Colon (tissue), 2 donors: ENCODE results near the gene PRDM16.

Experiments
- FAIRE-seq: peaks from 2 replicates; lab custom pipeline; 2012; peaks lifted over from hg19 to GRCh38; lab: Jason Lieb, UNC
- donor health status: control.
- donor health status: control.

The PRDM16 gene

GRCh38 chr1:3183813-3184212, 114.8 kb downstream of the PRDM16 start:
- no peak for FAIRE-seq

GRCh38 chr1:3184666-3185065, 115.7 kb downstream of the PRDM16 start:
- FAIRE-seq: no peak

DNA sequence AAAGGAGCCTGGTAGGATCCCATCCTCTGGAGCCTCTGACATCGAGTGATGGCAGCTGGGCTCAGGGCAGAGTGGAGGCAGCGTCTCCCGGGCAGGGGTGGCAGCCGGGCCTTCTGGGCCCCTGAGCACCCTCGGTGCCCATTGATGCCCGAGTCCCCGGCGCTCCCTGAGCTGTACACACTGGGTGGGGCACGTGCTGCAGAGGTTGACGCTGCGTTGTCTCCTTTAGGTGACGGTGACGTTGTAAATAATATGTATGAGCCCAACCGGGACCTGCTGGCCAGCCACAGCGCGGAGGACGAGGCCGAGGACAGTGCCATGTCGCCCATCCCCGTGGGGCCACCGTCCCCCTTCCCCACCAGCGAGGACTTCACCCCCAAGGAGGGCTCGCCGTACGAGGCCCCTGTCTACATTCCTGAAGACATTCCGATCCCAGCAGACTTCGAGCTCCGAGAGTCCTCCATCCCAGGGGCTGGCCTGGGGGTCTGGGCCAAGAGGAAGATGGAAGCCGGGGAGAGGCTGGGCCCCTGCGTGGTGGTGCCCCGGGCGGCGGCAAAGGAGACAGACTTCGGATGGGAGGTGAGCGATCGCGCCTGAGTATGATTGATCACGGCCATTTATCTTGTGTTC, 117.0 kb downstream of the PRDM16 start:
- no peak for FAIRE-seq

DNA sequence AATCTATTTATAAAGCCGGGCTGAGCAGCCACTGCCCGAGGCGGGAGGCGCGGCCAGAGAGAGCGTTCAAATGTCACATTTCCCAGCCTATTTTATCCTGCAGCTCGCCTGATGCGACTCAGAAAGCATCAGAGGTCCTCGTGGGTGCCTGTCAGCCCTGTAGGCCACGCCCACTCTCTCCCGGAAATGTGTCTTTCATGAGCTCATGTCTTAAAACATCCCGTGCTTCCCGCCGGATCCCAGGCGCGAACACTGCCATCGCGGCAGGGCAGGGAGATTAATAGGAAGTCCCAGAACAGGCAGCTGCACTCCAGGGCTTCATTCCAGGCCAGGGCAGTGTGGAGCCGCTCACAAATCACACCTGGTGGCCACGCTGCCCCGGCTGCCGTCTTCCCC, 117.5 kb downstream of the PRDM16 start:
- FAIRE-seq: no peak

- no peak for FAIRE-seq
These were observed 118.6 kb downstream of the PRDM16 start for GRCh38 chr1:3187415-3188149.

- no peak for FAIRE-seq
These were observed 119.4 kb downstream of the PRDM16 start for GRCh38 chr1:3188150-3188971.

DNA sequence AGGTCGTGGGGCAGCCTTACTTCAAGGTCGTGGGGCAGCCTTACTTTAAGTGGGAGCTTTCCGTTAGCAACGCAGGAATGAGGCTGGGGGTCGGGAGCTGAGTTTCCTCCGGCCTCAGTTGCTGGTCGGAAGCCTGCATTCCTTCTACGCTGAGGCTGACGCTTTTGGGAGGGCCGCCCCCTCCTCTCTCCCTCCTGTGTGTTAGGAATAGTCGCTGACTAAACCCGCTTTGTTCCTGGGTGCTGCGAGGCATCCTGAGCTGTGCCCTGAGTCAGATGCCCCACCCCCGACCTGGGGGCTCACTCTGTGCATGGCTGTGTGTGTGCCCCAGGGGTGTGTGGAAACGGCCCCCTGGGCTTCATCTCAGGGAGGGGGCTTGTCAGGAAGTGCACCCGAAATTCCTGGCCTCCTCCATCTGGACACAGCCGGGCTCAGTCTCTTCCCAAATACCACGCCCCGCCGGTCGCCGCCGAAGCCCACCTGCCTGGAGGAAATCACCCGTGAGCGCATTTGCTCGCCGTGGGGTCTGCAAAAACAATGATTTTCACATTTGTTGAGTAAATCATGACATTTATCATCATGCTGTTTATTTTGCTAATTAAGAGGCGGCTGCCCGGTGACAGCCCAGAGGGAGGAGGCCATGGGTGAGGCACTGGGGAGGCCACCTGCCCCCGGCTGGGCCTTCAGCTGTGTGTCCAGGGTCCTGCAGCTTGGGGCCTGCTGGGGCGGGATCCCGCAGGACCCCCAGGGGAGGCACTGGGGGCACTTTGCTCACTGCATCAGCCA, 121.4 kb downstream of the PRDM16 start:
- no peak for FAIRE-seq

GRCh38 chr1:3192361-3192760, 123.4 kb downstream of the PRDM16 start:
- no peak for FAIRE-seq

DNA sequence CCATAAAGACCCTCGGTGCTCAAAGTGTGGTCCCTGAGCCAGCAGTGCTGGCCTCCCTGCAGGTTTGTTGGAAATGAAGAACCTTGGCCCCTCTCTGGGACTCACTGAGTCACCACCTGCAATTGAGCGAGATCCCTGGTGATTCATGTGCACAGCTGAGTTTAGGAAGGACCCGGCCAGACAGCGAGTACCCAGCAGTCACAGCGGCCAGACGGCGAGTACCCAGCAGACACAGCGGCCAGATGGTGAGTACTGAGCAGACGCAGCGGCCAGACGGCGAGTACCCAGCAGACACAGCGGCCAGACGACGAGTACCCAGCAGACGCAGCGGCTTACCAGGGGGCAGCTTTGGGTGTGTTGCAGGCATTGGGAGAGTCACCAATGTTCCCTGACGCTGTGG, 123.8 kb downstream of the PRDM16 start:
- no peak for FAIRE-seq

GRCh38 chr1:3193811-3194210, 124.8 kb downstream of the PRDM16 start:
- no peak for FAIRE-seq

DNA sequence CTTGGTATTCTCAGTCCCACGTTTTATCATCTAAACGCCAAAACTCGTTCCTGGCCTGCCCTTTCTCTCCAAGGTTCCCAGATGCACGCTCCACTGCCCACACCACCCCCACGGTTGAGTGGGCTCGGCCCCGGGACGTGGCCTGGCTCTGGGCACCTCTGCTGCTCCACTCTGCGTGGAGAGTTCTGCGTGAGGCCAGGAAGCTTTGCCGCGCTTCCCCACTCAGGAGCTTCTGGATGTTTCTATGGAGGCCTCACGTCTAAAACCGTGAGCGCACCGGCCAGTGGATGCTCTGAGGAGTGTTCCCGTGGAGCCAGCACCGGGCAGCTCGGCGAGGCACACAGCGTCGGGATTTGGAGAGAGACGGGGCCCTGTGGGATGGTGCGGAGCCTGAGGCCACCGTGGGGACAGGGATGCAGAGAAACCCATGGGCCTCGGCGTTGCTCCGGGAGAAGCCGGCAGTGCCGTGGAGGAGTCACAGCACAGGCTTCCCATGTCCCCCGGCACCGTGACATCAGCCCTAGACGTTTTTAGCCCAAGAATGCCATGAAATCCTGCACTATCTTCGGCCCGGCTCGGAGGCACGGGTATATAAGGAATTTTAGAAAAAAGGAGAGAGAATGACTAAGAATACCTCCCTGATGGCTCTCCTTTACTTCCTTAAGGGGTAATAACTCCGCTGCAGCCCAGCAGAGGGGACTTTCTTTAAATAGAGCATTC, 125.9 kb downstream of the PRDM16 start:
- no peak for FAIRE-seq

- FAIRE-seq: no peak
These were observed 126.4 kb downstream of the PRDM16 start for GRCh38 chr1:3195480-3195815.

- no peak for FAIRE-seq
These were observed 127.0 kb downstream of the PRDM16 start for GRCh38 chr1:3195966-3196515.

- no peak for FAIRE-seq
These were observed 127.7 kb downstream of the PRDM16 start for GRCh38 chr1:3196577-3197245.

DNA sequence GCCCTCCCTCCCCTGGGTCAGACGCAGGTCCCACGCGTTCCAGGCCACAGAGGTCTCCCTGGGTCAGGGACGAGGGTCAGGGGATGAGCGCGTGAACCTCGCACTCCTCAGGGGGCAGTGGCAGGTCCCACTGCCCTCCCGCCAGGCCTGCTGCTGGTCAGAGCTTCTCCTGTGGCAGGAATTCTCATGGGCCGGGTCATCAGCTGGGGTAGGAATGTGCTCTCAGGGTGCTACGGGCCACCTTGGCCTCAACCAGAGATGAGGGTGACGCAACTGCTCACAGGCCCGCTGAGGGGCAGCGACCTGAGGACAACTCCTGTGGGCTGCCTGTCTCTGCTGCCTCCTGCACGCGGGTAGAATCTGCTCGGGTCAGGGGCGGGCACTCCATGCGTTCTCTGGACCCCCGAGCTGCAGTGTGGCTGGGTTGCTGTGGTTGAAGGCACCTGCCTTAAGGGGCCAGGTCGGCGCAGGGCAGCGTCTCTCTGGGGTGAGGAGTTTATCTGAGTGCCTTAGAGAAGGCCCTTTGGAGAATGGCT, 128.8 kb downstream of the PRDM16 start:
- FAIRE-seq: no peak

DNA sequence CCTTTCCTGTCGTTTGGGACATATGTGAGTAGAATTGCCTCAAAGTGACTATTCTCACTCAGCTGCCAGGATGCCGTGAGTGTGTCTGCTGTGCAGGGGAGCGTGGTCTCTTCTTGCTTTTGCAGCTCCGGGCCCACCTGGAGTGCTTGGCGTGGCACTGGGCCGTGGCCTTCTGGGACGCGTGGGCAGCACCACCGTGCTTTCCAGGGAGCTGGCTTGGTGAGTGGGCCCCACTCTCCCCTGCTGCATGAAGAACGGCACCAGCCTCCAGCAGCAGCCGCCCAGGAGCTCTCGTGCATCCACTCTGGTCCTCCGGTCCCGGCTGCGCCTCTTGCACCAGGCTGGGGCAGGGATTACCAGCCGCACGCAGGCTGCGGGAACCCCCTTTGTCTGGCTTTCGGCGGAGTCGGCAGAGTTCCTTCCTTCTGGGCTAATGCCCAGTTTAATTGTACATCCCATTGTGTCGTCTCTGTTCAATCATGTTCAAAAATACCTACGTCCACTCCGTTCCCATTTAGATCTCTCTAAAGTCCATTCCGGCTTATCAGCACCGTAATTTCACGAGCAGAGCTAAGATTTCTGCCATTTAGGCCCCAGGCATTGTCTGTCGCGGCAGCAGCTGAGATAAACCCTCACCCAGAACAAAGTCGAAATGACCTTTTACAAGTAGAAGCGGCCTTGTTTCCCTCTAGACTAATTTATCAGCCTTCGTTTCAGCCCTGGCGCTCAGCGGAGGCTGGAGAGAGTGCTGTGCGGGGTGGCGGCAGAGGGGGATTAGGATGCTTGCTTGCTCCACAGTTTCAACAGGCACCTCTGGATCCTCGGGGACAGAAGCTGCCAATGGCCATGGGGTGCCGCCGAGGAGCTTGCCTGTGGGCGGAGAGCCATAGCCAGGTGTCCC, 129.6 kb downstream of the PRDM16 start:
- FAIRE-seq: no peak

DNA sequence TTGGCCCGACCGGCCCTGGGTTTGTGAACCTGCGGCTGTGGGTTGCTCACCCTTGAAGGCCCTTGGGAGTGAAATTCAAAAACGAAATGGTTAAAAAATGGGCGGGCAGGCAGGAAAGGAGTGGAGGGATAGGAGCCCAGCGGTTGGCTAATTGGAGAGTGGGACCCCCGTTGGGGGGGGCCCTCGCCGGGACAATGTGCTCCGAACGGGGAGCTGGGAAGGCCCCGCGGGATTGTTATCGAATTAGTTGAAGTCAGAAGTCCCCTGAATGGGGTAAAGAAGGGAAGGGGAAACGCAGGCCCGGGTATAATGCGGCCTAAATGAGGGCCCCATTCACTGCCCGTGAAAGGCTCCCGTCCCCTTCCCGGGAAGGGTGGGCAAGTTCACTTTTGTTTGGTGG, 135.7 kb downstream of the PRDM16 start:
- FAIRE-seq: no peak

GRCh38 chr1:3205815-3206214, 136.8 kb downstream of the PRDM16 start:
- FAIRE-seq: no peak

DNA sequence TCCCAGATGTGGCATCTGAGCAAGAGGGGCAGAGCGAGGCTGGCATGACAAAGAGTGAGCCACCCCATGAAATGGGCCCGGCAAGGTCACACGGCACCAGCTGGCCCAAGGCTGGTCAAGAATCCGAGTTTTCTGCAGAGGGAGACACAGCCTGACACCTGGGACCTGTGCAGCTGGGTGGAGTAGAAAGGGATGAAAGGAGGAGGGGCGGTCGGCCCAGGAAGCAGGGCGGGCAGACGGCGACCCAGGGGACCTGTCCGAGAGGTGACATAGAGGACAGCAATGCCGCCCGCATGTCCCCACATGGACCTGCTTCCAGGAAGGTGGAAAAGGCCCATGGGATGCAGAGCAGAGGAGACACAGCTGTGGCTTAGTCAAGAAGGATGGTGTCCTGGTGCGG, 137.7 kb downstream of the PRDM16 start:
- no peak for FAIRE-seq
